ENCODE results near the gene KLHL13.
A peak's percentile ranks its signal among the peaks of the same experiment; 100 is the strongest.
"Not testable (repeated sequence)": the region's sequence is repeated elsewhere in the genome, so short reads cannot be mapped to it uniquely, and the experiment has no call there.

Gene KLHL13

DNA sequence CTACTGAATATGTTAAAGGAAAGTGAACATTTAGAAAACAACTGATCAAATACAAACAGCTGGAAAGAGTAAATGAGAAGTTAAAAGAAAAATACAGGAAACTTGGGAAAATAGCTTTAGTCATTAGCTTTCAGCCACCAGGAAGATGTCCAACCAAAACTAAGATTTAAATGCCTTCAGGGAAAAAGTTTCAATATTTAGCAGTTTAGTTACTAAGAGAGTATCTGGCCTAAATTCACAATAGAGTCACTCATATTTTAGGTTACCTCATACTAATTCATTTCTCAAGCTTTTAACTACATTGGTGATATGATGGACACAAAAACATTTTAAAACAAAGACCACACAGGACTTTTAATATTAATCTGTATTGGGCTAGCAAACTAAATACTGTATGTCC lies 13.1 kb upstream of the KLHL13 start:
- Histone ChIP-seq H3K9me3 (0 out of 2 replicates have a peak, but pooled peaks cover 4% of the 10 kb centered on the region), H3K4me1 (peaks cover 4% of the 10 kb centered on the region; the same call in 1 of the 2 replicates), H4K20me1 (no peaks in the 10 kb centered on the region), H3K36me3 (no peaks in the 10 kb centered on the region), H3K27ac (no peak overlapping the region), H3K27me3 (no peaks in the 10 kb centered on the region), H3K4me3 (no peak overlapping the region), H3K4me2 (no peak overlapping the region), H3K9ac (no peak overlapping the region)
- TF ChIP-seq Cebpa-rat (IDR thresholded peaks at IDR 0.05): no peak

DNA sequence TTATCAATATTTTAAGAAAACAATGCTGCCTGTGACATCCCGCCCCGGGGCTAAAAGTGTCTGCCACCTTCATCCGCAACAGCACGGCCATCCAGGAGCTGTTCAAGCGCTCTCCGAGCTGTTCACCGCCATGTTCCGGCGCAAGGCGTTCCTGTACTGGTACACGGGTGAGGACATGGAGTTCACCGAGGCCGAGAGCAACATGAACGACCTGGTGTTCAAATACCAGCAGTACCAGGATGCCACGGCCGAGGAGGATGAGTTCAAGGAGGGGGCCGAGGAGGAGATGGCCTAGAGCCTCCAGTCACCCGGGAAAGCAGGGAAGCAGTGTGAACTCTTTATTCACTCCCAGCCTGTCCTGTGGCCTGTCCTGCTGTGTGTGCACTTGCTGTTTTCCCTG lies 12.1 kb upstream of the KLHL13 start:
- Histone ChIP-seq H3K36me3 (no peaks in the 10 kb centered on the region), H3K4me1 (peaks cover 4% of the 10 kb centered on the region; the same call in 1 of the 2 replicates), H3K4me3 (no peak overlapping the region), H3K9ac (no peak overlapping the region), H4K20me1 (no peaks in the 10 kb centered on the region), H3K4me2 (no peak overlapping the region), H3K9me3 (no peaks in the 10 kb centered on the region), H3K27ac (no peak overlapping the region), H3K27me3 (no peaks in the 10 kb centered on the region)
- TF ChIP-seq Cebpa-rat (IDR thresholded peaks at IDR 0.05): no peak

DNA sequence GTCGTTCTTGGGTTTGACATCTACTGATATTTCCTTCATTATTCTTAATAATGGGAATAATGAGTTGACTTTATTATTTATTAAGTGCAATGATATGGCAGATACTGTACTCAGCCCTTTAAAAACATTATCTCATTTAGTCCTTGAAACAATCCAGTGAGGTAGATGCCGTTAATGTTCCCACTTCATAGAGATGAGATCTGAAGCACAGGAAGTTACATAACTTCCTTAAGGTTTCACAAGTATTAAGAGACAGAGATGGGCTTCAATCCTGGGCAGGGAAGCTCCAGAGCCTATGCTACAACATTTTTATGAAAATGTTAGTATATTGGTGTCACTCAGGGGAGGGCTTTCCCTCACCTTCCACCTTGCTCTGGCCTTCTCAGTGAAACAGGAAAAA lies 9.7 kb upstream of the KLHL13 start:
- Histone ChIP-seq H3K27me3 (no peaks in the 10 kb centered on the region), H3K4me3 (no peak overlapping the region), H3K9ac (no peak overlapping the region), H4K20me1 (no peaks in the 10 kb centered on the region), H3K4me2 (no peak overlapping the region), H3K9me3 (no peaks in the 10 kb centered on the region), H3K27ac (no peak overlapping the region), H3K4me1 (peaks cover 4% of the 10 kb centered on the region; the same call in 1 of the 2 replicates), H3K36me3 (no peaks in the 10 kb centered on the region)
- TF ChIP-seq Cebpa-rat (IDR thresholded peaks at IDR 0.05): no peak

DNA sequence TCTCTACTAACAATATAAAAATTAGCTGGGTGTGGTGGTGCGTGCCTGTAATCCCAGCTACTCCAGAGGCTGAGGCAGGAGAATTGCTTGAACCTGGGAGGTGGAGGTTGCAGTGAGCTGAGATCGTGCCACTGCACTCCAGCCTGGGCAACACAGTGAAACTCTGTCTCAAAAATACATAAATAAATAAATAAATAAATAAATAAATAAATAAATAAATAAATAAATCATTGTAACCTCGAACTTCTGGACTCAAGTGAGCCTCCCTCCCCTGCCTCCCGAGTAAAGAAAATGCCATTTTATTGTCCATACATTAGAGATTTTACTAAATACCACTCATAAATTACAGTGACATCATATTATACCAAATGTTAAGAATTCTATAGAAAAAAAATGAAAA lies 7.6 kb upstream of the KLHL13 start:
- H3K9me3 ChIP-seq, H3K36me3 ChIP-seq, H3K27me3 ChIP-seq, H3K4me1 ChIP-seq, H4K20me1 ChIP-seq, H3K4me3 ChIP-seq, H3K4me2 ChIP-seq, H3K27ac ChIP-seq, H3K9ac ChIP-seq: not testable (repeated sequence)

DNA sequence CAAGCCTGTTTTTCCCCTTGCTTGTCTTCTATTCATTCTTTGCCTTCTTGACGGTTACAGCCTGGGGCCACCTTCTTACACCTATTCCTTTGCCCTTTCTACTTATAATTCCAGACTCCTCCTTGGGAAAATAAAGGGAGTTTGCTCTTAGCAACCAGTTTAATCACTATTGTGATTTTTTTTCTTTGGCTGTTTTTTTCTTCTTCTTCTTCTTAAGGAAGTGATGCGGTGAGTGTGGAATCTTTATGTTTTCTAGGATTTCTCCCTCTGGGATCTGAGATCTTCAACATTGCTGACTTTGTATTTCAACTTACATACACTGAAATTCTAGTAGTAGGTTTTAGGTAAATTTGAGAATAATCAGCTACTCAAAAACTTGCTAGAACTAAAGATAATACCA lies 1.1 kb upstream of the KLHL13 start:
- Histone ChIP-seq H3K9me3 (peaks cover 9% of the 10 kb centered on the region; the same call in 1 of the 2 replicates), H3K27me3 (no peaks in the 10 kb centered on the region), H3K4me2 (no peak overlapping the region), H3K4me1 (no peaks in the 10 kb centered on the region), H3K9ac (no peak overlapping the region), H3K36me3 (no peaks in the 10 kb centered on the region), H3K27ac (no peak overlapping the region), H3K4me3 (no peak overlapping the region), H4K20me1 (no peaks in the 10 kb centered on the region)
- no peak for TF ChIP-seq Cebpa-rat (IDR thresholded peaks at IDR 0.05)

DNA sequence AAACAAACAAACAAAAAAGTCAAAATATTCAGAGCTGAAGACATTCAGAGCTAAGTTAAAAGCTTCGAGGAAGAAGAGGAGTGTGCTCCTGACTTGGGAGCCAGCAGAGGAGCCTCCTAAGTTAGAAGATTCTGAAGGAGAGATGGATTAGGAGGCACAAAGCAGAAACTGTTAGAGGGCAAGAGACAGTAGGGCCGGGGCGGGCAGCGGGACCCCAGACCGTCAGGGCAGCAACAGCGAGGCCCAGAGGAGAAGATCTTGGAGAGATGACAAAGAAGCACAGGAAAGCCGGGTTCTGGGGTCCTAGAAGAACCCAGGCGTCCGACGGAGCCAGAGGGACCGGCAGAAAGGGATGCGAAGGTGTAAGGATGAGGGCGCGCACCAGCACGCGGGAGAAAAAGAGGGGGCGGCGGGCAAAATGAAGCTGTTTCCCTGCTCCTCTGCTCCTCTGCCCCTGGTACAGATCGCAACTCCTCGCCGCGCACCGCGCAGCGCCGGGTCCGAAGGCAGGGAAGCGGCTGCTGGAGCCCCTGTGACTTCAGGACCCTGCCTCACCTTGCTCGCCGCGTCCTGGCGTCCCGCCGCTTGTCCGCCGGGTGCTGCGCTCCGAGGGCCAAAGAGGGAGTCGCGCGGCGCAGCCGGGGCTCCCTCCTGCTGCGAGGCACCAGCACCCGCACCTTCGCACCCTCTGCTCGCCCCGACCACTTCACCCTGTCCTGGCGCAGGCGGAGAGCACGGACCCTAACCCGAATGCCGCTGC lies 477 bp downstream of the KLHL13 start:
- Histone ChIP-seq H3K9me3 (peaks cover 9% of the 10 kb centered on the region; the same call in 1 of the 2 replicates), H3K9ac (no peak overlapping the region), H4K20me1 (no peaks in the 10 kb centered on the region), H3K27ac (no peak overlapping the region), H3K27me3 (no peaks in the 10 kb centered on the region), H3K36me3 (no peaks in the 10 kb centered on the region), H3K4me1 (no peaks in the 10 kb centered on the region), H3K4me3 (no peak overlapping the region), H3K4me2 (no peak overlapping the region)
- TF ChIP-seq Cebpa-rat (IDR thresholded peaks at IDR 0.05): no peak

DNA sequence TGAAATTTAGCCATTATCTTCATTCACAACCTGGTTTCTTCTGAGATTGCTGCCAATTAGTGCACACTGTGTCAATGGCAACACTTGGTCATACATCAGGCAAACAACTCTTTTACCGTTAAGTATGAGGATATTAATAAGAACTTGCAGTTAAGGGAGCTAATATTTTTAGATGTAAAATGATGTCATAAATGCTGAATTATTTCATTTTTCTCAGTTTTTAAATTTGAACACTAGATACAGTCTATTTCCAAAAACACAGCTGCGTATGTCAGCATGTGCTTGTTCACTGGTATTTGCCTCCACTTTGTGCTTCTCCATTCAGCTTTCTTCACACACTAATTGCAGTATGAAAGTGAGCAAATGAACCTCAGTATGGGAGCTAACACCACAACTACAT lies 1.6 kb downstream of the KLHL13 start:
- TF ChIP-seq Cebpa-rat (IDR thresholded peaks at IDR 0.05): no peak
- no peaks in the 10 kb centered on the region for H4K20me1 ChIP-seq
- H3K27ac ChIP-seq: no peak overlapping the region
- H3K9me3 ChIP-seq: peaks cover 9% of the 10 kb centered on the region; the same call in 1 of the 2 replicates
- no peaks in the 10 kb centered on the region for H3K27me3 ChIP-seq
- no peaks in the 10 kb centered on the region for H3K4me1 ChIP-seq
- H3K9ac ChIP-seq: no peak overlapping the region
- H3K36me3 ChIP-seq: no peaks in the 10 kb centered on the region
- no peak overlapping the region for H3K4me3 ChIP-seq
- H3K4me2 ChIP-seq: no peak overlapping the region

DNA sequence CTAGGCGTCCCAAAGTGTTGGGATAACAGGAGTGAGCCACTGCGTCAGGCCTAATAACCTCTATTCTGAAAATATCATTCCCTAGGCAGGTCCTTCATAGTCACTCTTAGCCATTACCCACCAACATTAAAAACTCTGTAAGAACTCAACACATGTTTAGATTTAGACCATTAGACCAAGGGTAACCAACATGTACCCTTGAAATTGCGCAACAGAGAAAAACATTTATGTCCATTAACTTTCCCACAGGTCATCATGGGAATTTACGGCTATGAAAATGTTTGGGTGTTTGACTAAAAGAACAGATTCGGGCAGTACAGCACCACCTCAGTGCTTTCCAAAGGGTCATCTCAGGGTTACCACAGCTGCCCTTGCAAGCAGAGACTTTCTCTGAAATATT lies 7.5 kb downstream of the KLHL13 start:
- no peaks in the 10 kb centered on the region for H3K9me3 ChIP-seq
- H3K9ac ChIP-seq: no peak overlapping the region
- H3K4me1 ChIP-seq: no peaks in the 10 kb centered on the region
- H3K27ac ChIP-seq: no peak overlapping the region
- H4K20me1 ChIP-seq: no peaks in the 10 kb centered on the region
- H3K36me3 ChIP-seq: no peaks in the 10 kb centered on the region
- no peaks in the 10 kb centered on the region for H3K27me3 ChIP-seq
- peak; percentile 77; the same call in 1 of the 2 replicates for TF ChIP-seq Cebpa-rat (IDR thresholded peaks at IDR 0.05)
- no peak overlapping the region for H3K4me3 ChIP-seq
- no peak overlapping the region for H3K4me2 ChIP-seq

DNA sequence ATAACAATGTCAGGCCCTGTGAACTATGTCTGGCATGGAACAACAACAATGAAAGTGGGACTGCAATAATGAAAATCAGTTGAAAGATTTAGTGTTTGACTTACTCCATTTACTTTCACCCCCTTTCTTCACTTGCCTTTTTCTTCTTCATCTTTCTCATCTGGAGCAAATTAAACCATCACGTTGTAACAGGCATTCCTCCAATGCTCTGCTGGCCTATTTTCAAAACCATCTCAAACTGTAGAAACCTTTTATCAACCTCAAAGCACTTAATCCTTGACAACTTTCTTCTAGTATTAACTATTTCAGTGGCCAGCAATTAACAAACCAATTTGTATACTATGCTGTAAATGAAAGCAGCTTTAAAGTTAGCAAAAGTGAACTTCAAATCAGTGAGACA lies 8.3 kb downstream of the KLHL13 start:
- Histone ChIP-seq H3K27me3 (no peaks in the 10 kb centered on the region), H3K9ac (no peak overlapping the region), H3K4me3 (no peak overlapping the region), H3K9me3 (no peaks in the 10 kb centered on the region), H3K4me2 (no peak overlapping the region), H3K36me3 (no peaks in the 10 kb centered on the region), H3K4me1 (no peaks in the 10 kb centered on the region), H4K20me1 (no peaks in the 10 kb centered on the region), H3K27ac (no peak overlapping the region)
- TF ChIP-seq Cebpa-rat (IDR thresholded peaks at IDR 0.05): no peak

DNA sequence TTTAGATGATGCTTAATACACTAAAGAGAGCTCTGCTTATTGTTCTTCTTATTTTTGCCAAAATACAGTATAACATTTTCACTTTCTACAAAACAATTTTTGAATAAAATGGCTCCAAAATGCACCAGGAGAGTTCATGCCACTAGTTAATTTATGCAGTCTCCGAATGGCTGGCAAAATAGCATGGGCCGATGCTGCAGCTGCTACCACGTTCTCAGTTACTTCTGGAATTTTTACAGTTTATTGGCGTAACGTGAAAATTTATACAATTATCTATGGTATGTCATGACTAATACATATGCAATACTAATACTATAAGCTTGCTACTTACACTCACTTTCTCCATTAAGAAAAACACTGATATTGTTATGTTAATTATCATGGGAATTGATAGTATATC lies 16.5 kb downstream of the KLHL13 start:
- Histone ChIP-seq H3K27me3 (no peaks in the 10 kb centered on the region), H4K20me1 (no peaks in the 10 kb centered on the region), H3K4me1 (no peaks in the 10 kb centered on the region), H3K36me3 (no peaks in the 10 kb centered on the region), H3K4me2 (no peak overlapping the region), H3K9ac (no peak overlapping the region), H3K27ac (no peak overlapping the region), H3K4me3 (no peak overlapping the region), H3K9me3 (no peaks in the 10 kb centered on the region)
- TF ChIP-seq Cebpa-rat (IDR thresholded peaks at IDR 0.05): no peak

DNA sequence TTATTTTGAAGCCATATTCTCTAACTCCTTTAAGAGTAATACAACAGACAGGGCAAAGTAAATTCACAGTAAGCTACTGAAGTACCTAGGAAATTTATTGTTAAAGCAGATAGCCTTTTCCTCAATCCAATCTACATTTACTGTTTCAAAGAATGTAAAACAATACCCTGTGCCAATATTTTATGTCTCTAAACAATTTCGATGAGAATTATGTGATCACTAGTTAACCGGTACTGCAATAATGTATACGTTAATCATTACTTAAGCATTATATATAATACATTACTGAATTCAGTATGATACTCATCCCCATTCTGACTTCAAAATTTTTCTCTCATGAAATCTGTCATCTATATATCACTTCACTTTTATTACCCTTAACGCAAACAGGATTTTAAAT lies 28.5 kb downstream of the KLHL13 start:
- Histone ChIP-seq H3K27ac (no peak overlapping the region), H3K27me3 (no peaks in the 10 kb centered on the region), H3K9me3 (0 out of 2 replicates have a peak, but pooled peaks cover 5% of the 10 kb centered on the region), H3K4me2 (no peak overlapping the region), H3K36me3 (no peaks in the 10 kb centered on the region), H3K4me1 (no peaks in the 10 kb centered on the region), H3K9ac (no peak overlapping the region), H3K4me3 (no peak overlapping the region), H4K20me1 (no peaks in the 10 kb centered on the region)
- no peak for TF ChIP-seq Cebpa-rat (IDR thresholded peaks at IDR 0.05)
